H9 (cell line): Measurements from ENCODE around the gene FAM24A. TPM values are rescaled to one million over a fixed set of nuclear protein-coding genes. Genes with fewer than 3 reads are reported as not detected.

ENCODE experiments used
- DNase-seq: peaks from one replicate; pipeline ENCODE4 v3.0.0-alpha.2; 2017
- H2AFZ ChIP-seq: one replicate; pipeline ENCODE4 v1.6.1; 2013; ENCODE audit warnings: mild to moderate bottlenecking, low read length, control low read depth, moderate library complexity
- H2AK5ac ChIP-seq: 2 replicates; pipeline ENCODE4 v1.6.1; 2013; ENCODE audit warnings: low read length, control low read depth, mixed read lengths; ENCODE audit not compliant: insufficient read length
- H2BK120ac ChIP-seq: one replicate; pipeline ENCODE4 v1.6.1; 2013; ENCODE audit warnings: low read depth, mild to moderate bottlenecking, low read length, control low read depth, inconsistent platforms; ENCODE audit not compliant: poor library complexity, severe bottlenecking
- H2BK12ac ChIP-seq: 2 replicates; pipeline ENCODE4 v1.6.1; 2013; ENCODE audit warnings: low read length, control low read depth, mixed read lengths, low read depth; ENCODE audit not compliant: insufficient read length
- H2BK15ac ChIP-seq: 2 replicates; pipeline ENCODE4 v1.6.1; 2013; ENCODE audit warnings: low read depth, low read length, control low read depth
- H2BK20ac ChIP-seq: one replicate; pipeline ENCODE4 v1.6.1; 2013; ENCODE audit warnings: low read depth, mild to moderate bottlenecking, low read length, control low read depth, inconsistent platforms; ENCODE audit not compliant: poor library complexity, severe bottlenecking
- H2BK5ac ChIP-seq: 2 replicates; pipeline ENCODE4 v1.6.1; 2013; ENCODE audit warnings: low read length, control low read depth, mixed read lengths; ENCODE audit not compliant: insufficient read length
- H3K14ac ChIP-seq: 2 replicates; pipeline ENCODE4 v1.6.1; 2013; ENCODE audit warnings: low read length, control low read depth; ENCODE audit not compliant: insufficient read depth
- H3K18ac ChIP-seq: 2 replicates; pipeline ENCODE4 v1.6.1; 2013; ENCODE audit warnings: low read depth, mild to moderate bottlenecking, mixed read lengths, low read length, control low read depth; ENCODE audit not compliant: insufficient read length
- H3K23ac ChIP-seq: 2 replicates; pipeline ENCODE4 v1.6.1; 2013; ENCODE audit warnings: low read length, control low read depth, mixed read lengths, low read depth; ENCODE audit not compliant: insufficient read length
- H3K23me2 ChIP-seq: 2 replicates; pipeline ENCODE4 v1.6.1; 2013; ENCODE audit warnings: low read depth, mild to moderate bottlenecking, mixed read lengths, low read length, control low read depth; ENCODE audit not compliant: insufficient read length, poor library complexity, severe bottlenecking
- H3K27ac ChIP-seq: 2 replicates; pipeline ENCODE4 v1.5.1; 2013; ENCODE audit warnings: low read length, control low read depth, mixed read lengths, low read depth; ENCODE audit not compliant: insufficient read length
- H3K27me3 ChIP-seq: 2 replicates; pipeline ENCODE4 v1.6.1; 2013; ENCODE audit warnings: low read length, control low read depth, inconsistent platforms; ENCODE audit not compliant: insufficient read depth
- H3K4ac ChIP-seq: 2 replicates; pipeline ENCODE4 v1.6.1; 2013; ENCODE audit warnings: low read depth, mild to moderate bottlenecking, control low read depth, inconsistent platforms, low read length, moderate library complexity
- H3K4me1 ChIP-seq: 2 replicates; pipeline ENCODE4 v1.6.1; 2013; ENCODE audit warnings: low read length, control low read depth, inconsistent platforms; ENCODE audit not compliant: insufficient read depth
- H3K4me2 ChIP-seq: 2 replicates; pipeline ENCODE4 v1.6.1; 2013; ENCODE audit warnings: low read length, control low read depth, mixed read lengths; ENCODE audit not compliant: insufficient read length, insufficient read depth
- H3K56ac ChIP-seq: 2 replicates; pipeline ENCODE4 v1.6.1; 2013; ENCODE audit warnings: low read depth, mild to moderate bottlenecking, mixed read lengths, low read length, control low read depth; ENCODE audit not compliant: insufficient read length
- H3K79me1 ChIP-seq: 2 replicates; pipeline ENCODE4 v1.6.1; 2013; ENCODE audit warnings: low read depth, mild to moderate bottlenecking, moderate library complexity, low read length, control low read depth, inconsistent platforms; ENCODE audit not compliant: insufficient read depth, poor library complexity, severe bottlenecking
- H3K79me2 ChIP-seq: 2 replicates; pipeline ENCODE4 v1.6.1; 2013; ENCODE audit warnings: low read length, control low read depth, inconsistent platforms; ENCODE audit not compliant: insufficient read depth
- H3K9ac ChIP-seq: 2 replicates; pipeline ENCODE4 v1.6.1; 2013; ENCODE audit warnings: low read length, control low read depth, mixed read lengths; ENCODE audit not compliant: insufficient read length; ENCODE audit errors: extremely low read depth
- H3K9me3 ChIP-seq: one replicate; pipeline ENCODE4 v1.6.1; 2013; ENCODE audit warnings: low read depth, low read length, inconsistent platforms; ENCODE audit not compliant: control insufficient read depth
- H3T11ph ChIP-seq: one replicate; pipeline ENCODE4 v1.6.1; 2013; ENCODE audit warnings: mild to moderate bottlenecking, low read length, control low read depth, inconsistent platforms
- H4K20me1 ChIP-seq: one replicate; pipeline ENCODE4 v1.6.1; 2013; ENCODE audit not compliant: control insufficient read depth, insufficient read length, insufficient read depth
- H4K5ac ChIP-seq: 2 replicates; pipeline ENCODE4 v1.6.1; 2013; ENCODE audit warnings: low read depth, mild to moderate bottlenecking, mixed read lengths, low read length, control low read depth; ENCODE audit not compliant: insufficient read length
- H4K8ac ChIP-seq: replicated peaks from 2 replicates; pipeline ENCODE4 v1.6.1; 2013; ENCODE audit warnings: low read length, control low read depth, mixed read lengths, low read depth; ENCODE audit not compliant: insufficient read length
- H4K91ac ChIP-seq: 2 replicates; pipeline ENCODE4 v1.6.1; 2013; ENCODE audit warnings: low read depth, mild to moderate bottlenecking, moderate library complexity, mixed read lengths, low read length, control low read depth; ENCODE audit not compliant: insufficient read length
- H3K27ac Mint-ChIP-seq, 3 experiments: 2 replicates in 2 of 3; 3 replicates in 1 of 3; pipeline ENCODE4 v1.8.0; 2020 to 2021; ENCODE audit warnings: mixed read lengths in 3 of 3, mild to moderate bottlenecking in 1 of 3, moderate library complexity in 1 of 3
- H3K27me3 Mint-ChIP-seq: 2 replicates; pipeline ENCODE4 v1.8.0; 2021; ENCODE audit warnings: low read depth, mild to moderate bottlenecking, moderate library complexity, mixed read lengths
- H3K36me3 Mint-ChIP-seq, 3 experiments: 2 replicates in 2 of 3; 3 replicates in 1 of 3; pipeline ENCODE4 v1.8.0; 2020 to 2021; ENCODE audit warnings: low read depth in 3 of 3, mixed read lengths in 3 of 3; ENCODE audit not compliant: insufficient read depth in 1 of 3
- H3K4me1 Mint-ChIP-seq, 2 experiments: 2 replicates each; pipeline ENCODE4 v1.8.0; 2020; ENCODE audit warnings: mixed read lengths in 2 of 2
- H3K4me3 Mint-ChIP-seq, 2 experiments: 2 replicates in 1 of 2; 3 replicates in 1 of 2; pipeline ENCODE4 v1.8.0; 2020 to 2021; ENCODE audit warnings: mild to moderate bottlenecking in 2 of 2, mixed read lengths in 2 of 2, moderate library complexity in 1 of 2
- H3K9me3 Mint-ChIP-seq, 2 experiments: 2 replicates in 1 of 2; 3 replicates in 1 of 2; pipeline ENCODE4 v1.8.0; 2020; ENCODE audit warnings: mild to moderate bottlenecking in 2 of 2, mixed read lengths in 2 of 2, moderate library complexity in 1 of 2
- WGBS: extraction: QIAGEN DNeasy Blood & Tissue Kit; methylation state at CpG from one replicate; pipeline ENCODE4 v1.1.7; 2013; ENCODE audit warnings: missing lambda C conversion rate, low lambda C conversion rate, mixed read lengths; ENCODE audit not compliant: insufficient read length; ENCODE audit errors: extremely low coverage; 5-methylcytosine and 5-hydroxymethylcytosine counted together
- total RNA-seq: library from RNA; stranded (reverse); gene quantifications from 2 replicates; pipeline ENCODE4 v1.2.1, GENCODE V29; 2021
- TF ChIP-seq, protein P1 (sequence below): fragments of 200-600 bp; sonication (generic); conservative IDR thresholded peaks from 3 replicates; pipeline ENCODE4 v1.8.0; 2021; ENCODE audit warnings: antibody characterized with exemption, mild to moderate bottlenecking

FAM24A gene
- total RNA-seq, 1 experiment from 2014 or later: not detected

GRCh38 chr10:122877264-122877663 is 33.1 kb upstream of the FAM24A start:
- H3K4me2 ChIP-seq: no peak overlapping the region
- no peaks in the 10 kb centered on the region for H3K9me3 ChIP-seq
- no peaks in the 10 kb centered on the region for H4K20me1 ChIP-seq
- Mint-ChIP-seq H3K4me3 (peak overlapping the region in 1 of 2 experiments; percentile 24; a peak in 3 of 5 replicates), H3K27ac (peak overlapping the region; percentile 66 to 98 (median 89)), H3K9me3 (no peaks in the 10 kb centered on the region), H3K36me3 (no peaks in the 10 kb centered on the region; a peak in 2 of 7 replicates), H3K4me1 (peaks cover 58 to 61% of the 10 kb centered on the region in 2 experiments), H3K27me3 (peaks cover 1% of the 10 kb centered on the region; the same call in 1 of the 2 replicates)
- H4K91ac ChIP-seq: no peak overlapping the region
- H3K79me2 ChIP-seq: no peaks in the 10 kb centered on the region
- no peak overlapping the region for H3T11ph ChIP-seq
- H3K14ac ChIP-seq: no peak overlapping the region
- H3K27me3 ChIP-seq: no peaks in the 10 kb centered on the region
- H3K56ac ChIP-seq: no peak overlapping the region
- no peak overlapping the region for H2BK120ac ChIP-seq
- TF ChIP-seq, protein P1, sequence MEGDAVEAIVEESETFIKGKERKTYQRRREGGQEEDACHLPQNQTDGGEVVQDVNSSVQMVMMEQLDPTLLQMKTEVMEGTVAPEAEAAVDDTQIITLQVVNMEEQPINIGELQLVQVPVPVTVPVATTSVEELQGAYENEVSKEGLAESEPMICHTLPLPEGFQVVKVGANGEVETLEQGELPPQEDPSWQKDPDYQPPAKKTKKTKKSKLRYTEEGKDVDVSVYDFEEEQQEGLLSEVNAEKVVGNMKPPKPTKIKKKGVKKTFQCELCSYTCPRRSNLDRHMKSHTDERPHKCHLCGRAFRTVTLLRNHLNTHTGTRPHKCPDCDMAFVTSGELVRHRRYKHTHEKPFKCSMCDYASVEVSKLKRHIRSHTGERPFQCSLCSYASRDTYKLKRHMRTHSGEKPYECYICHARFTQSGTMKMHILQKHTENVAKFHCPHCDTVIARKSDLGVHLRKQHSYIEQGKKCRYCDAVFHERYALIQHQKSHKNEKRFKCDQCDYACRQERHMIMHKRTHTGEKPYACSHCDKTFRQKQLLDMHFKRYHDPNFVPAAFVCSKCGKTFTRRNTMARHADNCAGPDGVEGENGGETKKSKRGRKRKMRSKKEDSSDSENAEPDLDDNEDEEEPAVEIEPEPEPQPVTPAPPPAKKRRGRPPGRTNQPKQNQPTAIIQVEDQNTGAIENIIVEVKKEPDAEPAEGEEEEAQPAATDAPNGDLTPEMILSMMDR: no peak
- no peak for DNase-seq
- H3K4me1 ChIP-seq: no peaks in the 10 kb centered on the region; the same call in 1 of the 2 replicates
- H2AFZ ChIP-seq: no peak overlapping the region
- no peak overlapping the region for H2BK5ac ChIP-seq
- H3K79me1 ChIP-seq: no peaks in the 10 kb centered on the region
- WGBS: no CpG with 5 or more reads among the region's 1 CpG
- H3K27ac ChIP-seq: no peak overlapping the region
- H2BK20ac ChIP-seq: no peak overlapping the region
- no peaks in the 10 kb centered on the region for H3K23me2 ChIP-seq
- peak overlapping the region; percentile 2 for H3K18ac ChIP-seq
- no peak overlapping the region for H3K4ac ChIP-seq
- H4K8ac ChIP-seq: no peak overlapping the region
- no peak overlapping the region for H4K5ac ChIP-seq
- H3K9ac ChIP-seq: no peak overlapping the region
- no peak overlapping the region for H2BK15ac ChIP-seq
- H3K23ac ChIP-seq: no peak overlapping the region
- H2AK5ac ChIP-seq: no peak overlapping the region
- no peak overlapping the region for H2BK12ac ChIP-seq
